RCC 7860 (cell line): Measurements from ENCODE around the gene FURIN.
"Not testable (repeated sequence)": the region's sequence is repeated elsewhere in the genome, so short reads cannot be mapped to it uniquely, and the experiment has no call there.

Experiments used
- DNase-seq: peaks from one replicate; pipeline ENCODE4 v3.0.0-alpha.2; 2015; ENCODE audit warnings: low spot score
- FAIRE-seq: peaks from 2 replicates; lab custom pipeline; 2012; peaks lifted over from hg19 to GRCh38; lab: Jason Lieb, UNC

The FURIN gene

DNA sequence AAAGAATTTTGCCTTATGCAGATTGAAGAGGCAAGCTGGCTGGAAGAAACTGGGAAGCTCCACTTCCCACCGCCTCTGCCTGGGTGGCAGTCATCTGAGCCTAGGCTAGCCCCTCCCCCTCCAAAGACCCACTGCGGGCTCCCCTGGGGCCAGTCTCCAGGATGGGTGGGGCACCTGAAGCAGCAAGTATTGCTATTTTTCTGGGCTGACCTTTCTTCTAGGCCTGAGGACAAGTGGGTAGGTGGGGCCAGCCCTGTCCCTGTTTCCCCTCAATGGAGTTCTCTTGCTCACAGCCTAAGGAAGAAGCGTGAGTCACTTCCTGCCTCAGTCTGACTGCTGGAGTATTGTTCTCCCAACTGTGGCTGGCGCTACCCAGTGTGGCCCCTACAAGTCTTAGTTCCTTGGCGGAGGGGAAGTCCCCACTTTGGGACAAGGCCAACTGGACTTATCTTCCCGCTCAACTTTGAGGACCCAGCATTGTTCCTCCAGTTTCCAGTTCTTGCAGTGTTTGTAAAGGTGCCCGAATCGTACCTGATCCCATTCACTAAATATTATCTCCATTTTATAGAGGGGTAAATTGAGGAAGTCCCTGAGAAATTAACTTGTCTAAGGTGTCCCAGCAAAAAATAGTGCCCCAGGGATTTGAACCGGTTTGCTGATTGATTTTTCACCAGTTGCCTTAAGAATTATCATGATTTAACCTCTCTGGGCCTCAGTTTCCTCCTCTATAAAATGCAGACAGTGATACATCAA lies 1.4 kb downstream of the FURIN start:
- FAIRE-seq (peak; percentile 81), DNase-seq (peak; percentile 93)

DNA sequence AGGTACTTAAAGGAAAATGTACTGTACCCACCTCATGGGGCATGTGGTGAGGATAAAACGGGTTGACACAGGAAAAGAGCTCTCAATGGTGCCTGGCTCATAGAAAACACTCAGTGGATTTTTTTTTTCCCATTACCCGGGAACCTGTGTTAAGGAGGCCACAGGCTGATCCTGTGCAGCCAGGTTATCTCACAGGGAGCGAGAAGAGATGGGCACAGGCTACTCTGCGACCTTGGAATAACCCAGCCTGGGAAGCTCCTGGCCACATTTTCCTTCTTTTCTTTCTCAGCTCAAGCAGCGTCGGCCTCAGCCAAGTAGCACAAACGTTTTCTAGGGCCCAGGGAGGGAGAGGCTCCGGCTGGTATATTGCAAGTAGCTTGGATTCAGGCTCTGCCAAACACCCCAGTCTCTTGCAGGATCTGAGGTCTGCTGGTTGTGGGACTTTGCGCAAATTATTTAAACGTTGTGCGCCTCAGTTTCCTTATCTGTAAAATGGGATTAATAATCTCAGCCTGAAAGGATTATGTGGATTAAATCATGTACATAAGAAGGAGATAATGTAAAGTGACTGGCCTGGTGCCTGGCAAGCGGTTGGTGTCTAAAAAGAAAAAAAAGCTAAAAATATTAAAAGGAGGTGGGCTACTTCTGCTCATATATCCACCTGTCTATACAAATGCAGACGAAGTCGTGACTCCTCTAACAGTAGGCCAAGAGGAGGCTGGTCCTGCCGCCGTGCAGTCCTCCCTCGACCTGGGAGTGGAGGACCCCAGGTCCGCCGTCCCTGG lies 2.2 kb downstream of the FURIN start:
- DNase-seq (no peak), FAIRE-seq (no peak)

GRCh38 chr15:90871139-90871715 lies 2.8 kb downstream of the FURIN start:
- FAIRE-seq (no peak), DNase-seq (no peak)

GRCh38 chr15:90871716-90872485 lies 3.5 kb downstream of the FURIN start:
- FAIRE-seq, result no peak
- DNase-seq, result no peak

GRCh38 chr15:90872486-90873184 lies 4.2 kb downstream of the FURIN start:
- FAIRE-seq, result no peak

GRCh38 chr15:90873488-90873997 lies 5.2 kb downstream of the FURIN start:
- DNase-seq, result no peak
- FAIRE-seq, result no peak

More at GRCh38 chr15:90872486-90873184, 4.2 kb downstream of the FURIN start:
- DNase-seq, result peak; percentile 54

DNA sequence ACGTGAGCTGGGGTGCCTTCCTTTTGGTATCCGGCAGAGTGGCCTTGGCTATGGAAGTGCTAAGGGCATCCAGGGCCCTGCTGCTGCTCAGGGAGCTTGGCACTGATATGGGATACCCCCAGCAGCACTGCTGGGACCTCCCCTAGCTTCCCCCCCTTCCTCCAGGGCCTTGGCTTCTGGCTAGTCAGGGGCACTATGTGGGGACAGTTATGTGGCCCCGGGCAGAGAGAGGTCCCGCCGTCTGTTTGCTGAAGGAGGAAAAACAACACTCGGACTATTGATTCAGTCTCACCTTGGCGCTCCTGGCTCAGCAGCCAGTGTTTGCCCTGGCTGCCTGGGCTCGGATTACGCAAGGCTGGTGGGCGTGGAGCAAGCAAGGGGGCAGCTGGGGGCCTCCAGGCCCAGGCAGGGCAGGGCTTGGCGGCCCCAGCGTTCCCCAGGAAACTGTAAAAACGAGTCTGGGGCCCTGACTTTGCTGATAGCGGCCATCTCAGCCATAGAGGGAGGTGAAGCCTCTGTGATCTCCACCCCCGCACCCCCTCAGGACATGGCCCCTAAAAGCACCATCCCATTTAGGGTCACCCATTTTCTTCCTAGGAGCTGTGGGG lies 5.7 kb downstream of the FURIN start:
- DNase-seq, result no peak
- FAIRE-seq, result no peak

GRCh38 chr15:90874986-90875385 lies 6.6 kb downstream of the FURIN start:
- not testable (repeated sequence) for FAIRE-seq, DNase-seq

DNA sequence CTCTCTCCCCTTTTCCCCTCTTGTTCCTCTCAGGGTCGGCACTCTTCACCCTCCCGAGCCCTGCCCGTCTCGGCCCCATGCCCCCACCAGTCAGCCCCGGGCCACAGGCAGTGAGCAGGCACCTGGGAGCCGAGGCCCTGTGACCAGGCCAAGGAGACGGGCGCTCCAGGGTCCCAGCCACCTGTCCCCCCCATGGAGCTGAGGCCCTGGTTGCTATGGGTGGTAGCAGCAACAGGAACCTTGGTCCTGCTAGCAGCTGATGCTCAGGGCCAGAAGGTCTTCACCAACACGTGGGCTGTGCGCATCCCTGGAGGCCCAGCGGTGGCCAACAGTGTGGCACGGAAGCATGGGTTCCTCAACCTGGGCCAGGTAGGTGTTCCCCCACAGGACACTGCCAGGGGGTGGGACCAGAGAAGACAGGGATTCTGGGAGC lies 7.2 kb downstream of the FURIN start:
- DNase-seq, result no peak
- FAIRE-seq, result no peak

- DNase-seq, result no peak
- FAIRE-seq, result no peak
These were observed 7.7 kb downstream of the FURIN start for GRCh38 chr15:90876046-90876445.

DNA sequence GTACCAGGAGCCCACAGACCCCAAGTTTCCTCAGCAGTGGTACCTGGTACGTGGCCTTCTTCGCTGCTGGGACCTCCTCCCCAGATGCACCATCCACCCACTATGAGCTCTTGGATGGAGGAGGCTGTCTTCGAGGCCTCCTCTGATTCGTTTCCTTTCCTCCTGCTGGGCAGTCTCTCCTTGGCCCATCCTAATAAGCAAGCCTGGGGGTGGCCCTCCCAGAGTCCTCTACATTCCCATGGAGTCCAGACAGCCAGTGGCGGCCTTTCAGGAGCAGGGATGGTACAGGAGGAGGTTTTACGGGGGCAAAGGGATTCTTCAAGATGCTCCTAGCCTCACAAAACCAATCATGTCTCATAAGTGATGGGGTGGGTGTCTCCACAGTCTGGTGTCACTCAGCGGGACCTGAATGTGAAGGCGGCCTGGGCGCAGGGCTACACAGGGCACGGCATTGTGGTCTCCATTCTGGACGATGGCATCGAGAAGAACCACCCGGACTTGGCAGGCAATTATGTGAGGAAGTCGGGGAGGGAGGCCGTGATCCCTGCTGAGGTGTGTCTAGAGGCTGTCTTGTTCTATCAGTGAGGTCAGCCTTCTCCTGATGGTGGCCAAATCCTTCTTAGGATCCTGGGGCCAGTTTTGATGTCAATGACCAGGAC lies 8.3 kb downstream of the FURIN start:
- FAIRE-seq (no peak), DNase-seq (no peak)

DNA sequence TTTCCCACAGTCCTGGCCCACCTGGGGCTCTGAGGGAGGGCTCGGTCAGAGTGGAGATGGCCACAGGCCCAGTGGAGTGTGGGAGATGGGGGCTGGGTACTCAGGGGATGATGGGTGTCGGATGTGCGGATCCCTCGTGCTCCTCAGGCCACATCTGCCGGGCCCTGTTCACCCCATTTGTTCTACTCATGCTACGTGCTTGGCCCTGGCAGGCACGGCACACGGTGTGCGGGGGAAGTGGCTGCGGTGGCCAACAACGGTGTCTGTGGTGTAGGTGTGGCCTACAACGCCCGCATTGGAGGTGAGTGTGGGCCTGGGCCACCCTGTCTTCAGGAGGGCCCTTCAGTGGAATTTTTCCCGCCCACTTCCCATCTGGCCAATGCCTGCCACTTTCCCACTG lies 8.9 kb downstream of the FURIN start:
- DNase-seq (no peak), FAIRE-seq (no peak)

GRCh38 chr15:90877996-90878395 lies 9.6 kb downstream of the FURIN start:
- no peak for DNase-seq
- FAIRE-seq, result no peak

GRCh38 chr15:90878660-90879059 lies 10.3 kb downstream of the FURIN start:
- FAIRE-seq, result no peak
- DNase-seq, result no peak

DNA sequence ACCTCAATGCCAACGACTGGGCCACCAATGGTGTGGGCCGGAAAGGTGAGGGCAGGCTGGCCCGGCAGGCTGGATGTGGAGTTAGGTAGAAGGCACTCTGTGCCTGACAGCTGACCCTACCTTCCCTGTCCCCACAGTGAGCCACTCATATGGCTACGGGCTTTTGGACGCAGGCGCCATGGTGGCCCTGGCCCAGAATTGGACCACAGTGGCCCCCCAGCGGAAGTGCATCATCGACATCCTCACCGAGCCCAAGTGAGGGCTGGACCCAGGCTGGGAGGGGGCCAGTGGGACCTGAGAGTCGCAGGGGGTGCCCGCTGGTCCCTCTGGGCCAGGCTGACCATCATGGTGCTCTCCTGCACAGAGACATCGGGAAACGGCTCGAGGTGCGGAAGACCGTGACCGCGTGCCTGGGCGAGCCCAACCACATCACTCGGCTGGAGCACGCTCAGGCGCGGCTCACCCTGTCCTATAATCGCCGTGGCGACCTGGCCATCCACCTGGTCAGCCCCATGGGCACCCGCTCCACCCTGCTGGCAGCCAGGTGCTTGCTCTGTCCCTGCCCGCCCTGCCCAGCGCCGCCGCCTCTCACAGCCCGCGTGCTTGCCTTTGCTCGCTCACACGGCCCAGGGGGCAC lies 11.5 kb downstream of the FURIN start:
- FAIRE-seq (no peak), DNase-seq (no peak)

DNA sequence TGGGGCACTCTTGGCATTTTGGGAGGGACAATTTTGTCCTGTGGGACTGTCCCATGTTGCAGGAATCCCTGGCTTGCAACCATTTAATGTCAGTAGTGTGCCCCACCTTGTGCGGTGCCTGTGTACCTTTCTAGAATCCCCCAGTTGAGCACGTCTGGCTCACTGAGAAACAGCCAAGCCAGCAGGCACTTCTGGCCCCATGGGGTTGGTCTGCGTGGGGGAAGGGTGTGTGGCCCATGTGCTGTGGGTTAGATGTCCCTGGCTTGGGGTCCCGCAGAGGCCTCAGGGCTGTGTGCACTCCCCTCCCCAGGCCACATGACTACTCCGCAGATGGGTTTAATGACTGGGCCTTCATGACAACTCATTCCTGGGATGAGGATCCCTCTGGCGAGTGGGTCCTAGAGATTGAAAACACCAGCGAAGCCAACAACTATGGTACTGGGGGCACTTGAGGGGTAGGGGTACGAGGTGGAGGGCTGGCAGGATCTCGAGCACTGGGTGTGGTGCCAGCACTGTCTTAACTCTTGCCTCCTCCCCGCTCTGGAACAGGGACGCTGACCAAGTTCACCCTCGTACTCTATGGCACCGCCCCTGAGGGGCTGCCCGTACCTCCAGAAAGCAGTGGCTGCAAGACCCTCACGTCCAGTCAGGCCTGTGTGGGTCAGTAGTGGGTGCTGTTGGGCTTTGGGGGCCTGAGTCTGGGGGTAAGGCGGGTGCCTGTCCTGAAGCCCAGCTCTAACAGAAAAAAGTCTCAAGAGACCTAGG lies 12.2 kb downstream of the FURIN start:
- FAIRE-seq (no peak), DNase-seq (no peak)

- DNase-seq (no peak), FAIRE-seq (no peak)
These were observed 13.0 kb downstream of the FURIN start for GRCh38 chr15:90881181-90881977.
